Activated T-cell treated with anti-CD3 and anti-CD28 coated beads for 1 hour (primary cell): ENCODE measurements around the gene IGSF23.
"Not testable (repeated sequence)": the region's sequence is repeated elsewhere in the genome, so short reads cannot be mapped to it uniquely, and the experiment has no call there.

Source experiments
- DNase-seq: peaks from one replicate; pipeline ENCODE4 v3.0.0-alpha.2; 2020; ENCODE audit warnings: low read depth

Gene IGSF23

GRCh38 chr19:44666852-44667556 lies 53.6 kb downstream of the IGSF23 start:
- no peak for DNase-seq

- DNase-seq = no peak
Measured at GRCh38 chr19:44668985-44669764, 55.8 kb downstream of the IGSF23 start.

GRCh38 chr19:44670027-44670426 lies 56.7 kb downstream of the IGSF23 start:
- not testable (repeated sequence) for DNase-seq

- DNase-seq = no peak
Measured at GRCh38 chr19:44671400-44671799, 58.0 kb downstream of the IGSF23 start, which contains the start of gene CEACAM19. CEACAM19 (plus strand) TSS chr19:44671482; CDS start chr19:44671932, 450 bp downstream.

GRCh38 chr19:44672226-44672625 lies 58.9 kb downstream of the IGSF23 start:
- no peak for DNase-seq

GRCh38 chr19:44673510-44673909 lies 60.1 kb downstream of the IGSF23 start:
- no peak for DNase-seq

GRCh38 chr19:44675521-44675920 lies 62.2 kb downstream of the IGSF23 start:
- DNase-seq = no peak

- DNase-seq = no peak
Measured at GRCh38 chr19:44677019-44677811, 63.9 kb downstream of the IGSF23 start.

- DNase-seq = no peak
Measured at GRCh38 chr19:44680536-44680935, 67.2 kb downstream of the IGSF23 start.

- no peak for DNase-seq
Measured at GRCh38 chr19:44681992-44682790, 68.8 kb downstream of the IGSF23 start.

- no peak for DNase-seq
Measured at GRCh38 chr19:44682807-44683206, 69.4 kb downstream of the IGSF23 start.

GRCh38 chr19:44683434-44684210 lies 70.3 kb downstream of the IGSF23 start:
- no peak for DNase-seq

GRCh38 chr19:44684396-44684795 lies 71.0 kb downstream of the IGSF23 start:
- not testable (repeated sequence) for DNase-seq

- no peak for DNase-seq
Measured at GRCh38 chr19:44684892-44685863, 71.8 kb downstream of the IGSF23 start.

GRCh38 chr19:44685877-44686276 lies 72.5 kb downstream of the IGSF23 start:
- DNase-seq = no peak
